Neural cell (in vitro differentiated cells): ENCODE results near the gene AGBL3. TPM values are rescaled to one million over a fixed set of nuclear protein-coding genes. Genes with fewer than 3 reads are reported as not detected.

Source experiments
- H2AFZ ChIP-seq: fragments of 200-600, 300-800 bp; sonication (generic), shearing (Covaris generic); 2 replicates; pipeline ENCODE4 v1.6.0; 2014; ENCODE audit warnings: low read depth, mild to moderate bottlenecking, antibody characterized with exemption, low read length, moderate library complexity
- H3F3A ChIP-seq: fragments of 200-600 bp; shearing (Covaris generic); 2 replicates; pipeline ENCODE4 v1.6.1; 2016; ENCODE audit warnings: mild to moderate bottlenecking, moderate library complexity, mixed read lengths, antibody characterized with exemption, low read length; ENCODE audit not compliant: insufficient read depth, poor library complexity, severe bottlenecking
- H3K27ac ChIP-seq: fragments of 200-600, 300-800 bp; sonication (generic), shearing (Covaris generic); 2 replicates; pipeline ENCODE4 v1.5.1; 2014; ENCODE audit warnings: mild to moderate bottlenecking, low read length, moderate library complexity
- H3K27me3 ChIP-seq: fragments of 300-800, 200-600 bp; sonication (generic), shearing (Covaris generic); 2 replicates; pipeline ENCODE4 v1.6.0; 2014; ENCODE audit warnings: mild to moderate bottlenecking, low read depth, low read length, moderate library complexity; ENCODE audit not compliant: insufficient read depth
- H3K36me3 ChIP-seq: fragments of 300-800, 200-600 bp; sonication (generic), shearing (Covaris generic); 2 replicates; pipeline ENCODE4 v1.5.1; 2014; ENCODE audit warnings: mild to moderate bottlenecking, antibody characterized with exemption, low read length, moderate library complexity; ENCODE audit not compliant: insufficient read depth
- H3K4me2 ChIP-seq: fragments of 300-800, 200-600 bp; sonication (generic), shearing (Covaris generic); 2 replicates; pipeline ENCODE4 v1.6.0; 2014; ENCODE audit warnings: mild to moderate bottlenecking, low read length
- H3K4me3 ChIP-seq: fragments of 300-800, 200-600 bp; sonication (generic), shearing (Covaris generic); 2 replicates; pipeline ENCODE4 v1.5.1; 2014; ENCODE audit warnings: mild to moderate bottlenecking, low read length, moderate library complexity
- H3K79me2 ChIP-seq: fragments of 200-600 bp; shearing (Covaris generic); replicated peaks from 2 replicates; pipeline ENCODE4 v1.6.0; 2014; ENCODE audit warnings: mild to moderate bottlenecking, low read length, moderate library complexity; ENCODE audit not compliant: insufficient read depth
- H3K9ac ChIP-seq: fragments of 300-800, 200-600 bp; sonication (generic), shearing (Covaris generic); 2 replicates; pipeline ENCODE4 v1.6.1; 2016; ENCODE audit warnings: mild to moderate bottlenecking, low read length, mixed read lengths
- H3K9me2 ChIP-seq: fragments of 200-600 bp; shearing (Covaris generic); 2 replicates; pipeline ENCODE4 v1.6.1; 2016; ENCODE audit warnings: mild to moderate bottlenecking, low read length, mixed read lengths; ENCODE audit not compliant: insufficient read depth
- H3K9me3 ChIP-seq: fragments of 200-600, 300-800 bp; sonication (generic), shearing (Covaris generic); 2 replicates; pipeline ENCODE4 v1.6.1; 2016; ENCODE audit warnings: mild to moderate bottlenecking, mixed run types, low read length, moderate library complexity, mixed read lengths
- H4K20me1 ChIP-seq: fragments of 200-600 bp; shearing (Covaris generic); 2 replicates; pipeline ENCODE4 v1.6.1; 2016; ENCODE audit warnings: mild to moderate bottlenecking, mixed run types; ENCODE audit not compliant: insufficient read depth
- CTCF ChIP-seq: fragments of 450-650 bp; IDR thresholded peaks from 2 replicates; pipeline ENCODE4 v1.5.1; 2014; ENCODE audit warnings: antibody characterized with exemption, mild to moderate bottlenecking, moderate library complexity; ENCODE audit not compliant: poor library complexity, severe bottlenecking
- EP300 ChIP-seq: fragments of 450-650 bp; conservative IDR thresholded peaks from 2 replicates; pipeline ENCODE4 v1.6.1; 2014; ENCODE audit warnings: antibody characterized with exemption, mild to moderate bottlenecking, moderate library complexity; ENCODE audit not compliant: poor library complexity, severe bottlenecking
- EZH2 ChIP-seq: fragments of 200-600, 300-800 bp; shearing (Covaris generic), sonication (generic); IDR thresholded peaks from 2 replicates; pipeline ENCODE4 v1.6.1; 2014; ENCODE audit warnings: antibody characterized with exemption, low read length, borderline replicate concordance, mild to moderate bottlenecking; ENCODE audit not compliant: insufficient read depth, poor library complexity, severe bottlenecking
- MXI1 ChIP-seq: fragments of 450-650 bp; conservative IDR thresholded peaks from 2 replicates; pipeline ENCODE4 v1.6.1; 2014; ENCODE audit warnings: antibody characterized with exemption, mild to moderate bottlenecking; ENCODE audit not compliant: poor library complexity, severe bottlenecking
- POLR2AphosphoS5 ChIP-seq: IDR thresholded peaks from 2 replicates; pipeline ENCODE4 v1.6.1; 2012
- RAD21 ChIP-seq: fragments of 450-650 bp; conservative IDR thresholded peaks from 2 replicates; pipeline ENCODE4 v1.6.1; 2014; ENCODE audit warnings: antibody characterized with exemption, mild to moderate bottlenecking, moderate library complexity
- SMC3 ChIP-seq: fragments of 450-650 bp; conservative IDR thresholded peaks from 2 replicates; pipeline ENCODE4 v1.6.1; 2014; ENCODE audit warnings: antibody characterized with exemption, mild to moderate bottlenecking, moderate library complexity; ENCODE audit not compliant: poor library complexity
- TAF1 ChIP-seq: IDR thresholded peaks from 2 replicates; pipeline ENCODE4 v1.6.1; 2012; ENCODE audit warnings: low read depth
- polyA plus RNA-seq: library from polyadenylated mRNA; depleted of rRNA; stranded (reverse); fragments of >200 nt; gene quantifications from 2 replicates; pipeline ENCODE4 v1.2.3, GENCODE V29; 2014
- TF ChIP-seq, protein P1 (sequence below): IDR thresholded peaks from 2 replicates; pipeline ENCODE4 v1.6.1; 2012; ENCODE audit warnings: borderline replicate concordance

Gene AGBL3
- polyA plus RNA-seq, 1 donor from 2014 or later, result 9.5 TPM

GRCh38 chr7:135102372-135102771 is 116.1 kb downstream of the AGBL3 start:
- H2AFZ ChIP-seq, result no peak overlapping the region
- H4K20me1 ChIP-seq, result no peaks in the 10 kb centered on the region
- no peak overlapping the region for H3K27ac ChIP-seq
- H3K79me2 ChIP-seq, result no peaks in the 10 kb centered on the region
- no peaks in the 10 kb centered on the region for H3K36me3 ChIP-seq
- no peaks in the 10 kb centered on the region for H3K27me3 ChIP-seq
- no peak overlapping the region for H3K4me2 ChIP-seq
- no peaks in the 10 kb centered on the region for H3K9me2 ChIP-seq
- no peak overlapping the region for H3K9ac ChIP-seq
- H3F3A ChIP-seq, result no peaks in the 10 kb centered on the region
- TF ChIP-seq, protein P1, sequence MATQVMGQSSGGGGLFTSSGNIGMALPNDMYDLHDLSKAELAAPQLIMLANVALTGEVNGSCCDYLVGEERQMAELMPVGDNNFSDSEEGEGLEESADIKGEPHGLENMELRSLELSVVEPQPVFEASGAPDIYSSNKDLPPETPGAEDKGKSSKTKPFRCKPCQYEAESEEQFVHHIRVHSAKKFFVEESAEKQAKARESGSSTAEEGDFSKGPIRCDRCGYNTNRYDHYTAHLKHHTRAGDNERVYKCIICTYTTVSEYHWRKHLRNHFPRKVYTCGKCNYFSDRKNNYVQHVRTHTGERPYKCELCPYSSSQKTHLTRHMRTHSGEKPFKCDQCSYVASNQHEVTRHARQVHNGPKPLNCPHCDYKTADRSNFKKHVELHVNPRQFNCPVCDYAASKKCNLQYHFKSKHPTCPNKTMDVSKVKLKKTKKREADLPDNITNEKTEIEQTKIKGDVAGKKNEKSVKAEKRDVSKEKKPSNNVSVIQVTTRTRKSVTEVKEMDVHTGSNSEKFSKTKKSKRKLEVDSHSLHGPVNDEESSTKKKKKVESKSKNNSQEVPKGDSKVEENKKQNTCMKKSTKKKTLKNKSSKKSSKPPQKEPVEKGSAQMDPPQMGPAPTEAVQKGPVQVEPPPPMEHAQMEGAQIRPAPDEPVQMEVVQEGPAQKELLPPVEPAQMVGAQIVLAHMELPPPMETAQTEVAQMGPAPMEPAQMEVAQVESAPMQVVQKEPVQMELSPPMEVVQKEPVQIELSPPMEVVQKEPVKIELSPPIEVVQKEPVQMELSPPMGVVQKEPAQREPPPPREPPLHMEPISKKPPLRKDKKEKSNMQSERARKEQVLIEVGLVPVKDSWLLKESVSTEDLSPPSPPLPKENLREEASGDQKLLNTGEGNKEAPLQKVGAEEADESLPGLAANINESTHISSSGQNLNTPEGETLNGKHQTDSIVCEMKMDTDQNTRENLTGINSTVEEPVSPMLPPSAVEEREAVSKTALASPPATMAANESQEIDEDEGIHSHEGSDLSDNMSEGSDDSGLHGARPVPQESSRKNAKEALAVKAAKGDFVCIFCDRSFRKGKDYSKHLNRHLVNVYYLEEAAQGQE, result no peak
- TF ChIP-seq RAD21 (no peak), SMC3 (no peak), MXI1 (no peak), CTCF (no peak), POLR2AphosphoS5 (no peak), EP300 (no peak), TAF1 (no peak), EZH2 (no peak)
- H3K9me3 ChIP-seq, result no peaks in the 10 kb centered on the region
- H3K4me3 ChIP-seq, result no peak overlapping the region

- H3K79me2 ChIP-seq, result no peaks in the 10 kb centered on the region
- H3F3A ChIP-seq, result no peaks in the 10 kb centered on the region
- no peaks in the 10 kb centered on the region for H3K27me3 ChIP-seq
- H3K4me2 ChIP-seq, result no peak overlapping the region
- TF ChIP-seq TAF1 (no peak), EP300 (no peak), SMC3 (no peak), RAD21 (no peak), CTCF (no peak), MXI1 (no peak), EZH2 (no peak), POLR2AphosphoS5 (no peak)
- TF ChIP-seq, protein P1, result no peak
- no peaks in the 10 kb centered on the region for H3K9me3 ChIP-seq
- no peaks in the 10 kb centered on the region for H4K20me1 ChIP-seq
- H3K4me3 ChIP-seq, result no peak overlapping the region
- no peaks in the 10 kb centered on the region for H3K9me2 ChIP-seq
- no peak overlapping the region for H2AFZ ChIP-seq
- no peak overlapping the region for H3K27ac ChIP-seq
- no peaks in the 10 kb centered on the region for H3K36me3 ChIP-seq
- H3K9ac ChIP-seq, result no peak overlapping the region
Observed at GRCh38 chr7:135109562-135109961, 123.3 kb downstream of the AGBL3 start.
